ENCODE results near the gene F2.
"Not testable (repeated sequence)": the region's sequence is repeated elsewhere in the genome, so short reads cannot be mapped to it uniquely, and the experiment has no call there.

Gene F2

DNA sequence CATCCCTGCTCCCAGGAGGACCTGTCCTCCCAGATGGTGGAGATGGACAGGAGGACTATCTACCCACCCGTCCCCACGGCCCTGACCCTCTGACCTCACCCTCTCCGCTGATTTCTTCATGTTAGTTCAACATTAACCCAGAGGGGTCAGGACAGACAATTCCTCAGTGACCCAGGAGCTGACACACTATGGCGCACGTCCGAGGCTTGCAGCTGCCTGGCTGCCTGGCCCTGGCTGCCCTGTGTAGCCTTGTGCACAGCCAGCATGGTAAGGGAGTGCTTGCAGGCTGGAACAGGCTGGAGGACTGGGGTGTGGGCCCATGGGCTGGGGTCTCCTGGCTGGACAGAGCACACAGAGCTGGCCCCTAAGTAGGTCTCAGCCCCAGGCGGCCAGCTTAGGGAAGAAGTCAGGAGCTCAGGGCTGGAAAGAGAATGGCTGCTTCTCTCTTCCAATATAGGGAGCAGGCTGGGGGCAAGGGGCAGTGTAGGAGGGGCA is at the start of gene F2:
F2 (plus strand) TSS at position 166 of the 495 bp plus-strand sequence; CDS start at position 189, 23 bp downstream.
- no peak for DNase-seq (ENCODE audit: low read depth)

DNA sequence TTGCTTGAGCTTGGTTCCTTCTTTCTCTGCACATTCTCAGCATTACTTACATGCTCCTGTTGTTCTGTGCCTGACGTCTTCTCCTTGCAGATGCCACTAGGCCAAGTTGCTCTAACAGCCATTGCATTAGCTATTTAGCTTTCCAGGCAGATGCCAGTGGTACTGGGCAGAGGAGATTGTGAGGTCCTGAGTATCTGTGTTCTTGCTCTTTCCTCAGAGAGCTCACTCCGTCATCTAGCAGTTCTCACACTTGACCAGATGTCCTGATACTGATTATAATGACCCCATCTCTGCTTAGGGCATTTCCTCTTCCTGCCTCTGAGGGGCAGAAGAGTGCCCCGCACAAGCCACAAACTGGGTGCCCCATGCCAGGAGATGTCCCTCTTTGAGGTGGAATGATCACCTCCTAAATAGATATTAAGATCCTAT is 49.3 kb upstream of the F2 start:
- DNase-seq (ENCODE audit: low read depth): no peak

DNA sequence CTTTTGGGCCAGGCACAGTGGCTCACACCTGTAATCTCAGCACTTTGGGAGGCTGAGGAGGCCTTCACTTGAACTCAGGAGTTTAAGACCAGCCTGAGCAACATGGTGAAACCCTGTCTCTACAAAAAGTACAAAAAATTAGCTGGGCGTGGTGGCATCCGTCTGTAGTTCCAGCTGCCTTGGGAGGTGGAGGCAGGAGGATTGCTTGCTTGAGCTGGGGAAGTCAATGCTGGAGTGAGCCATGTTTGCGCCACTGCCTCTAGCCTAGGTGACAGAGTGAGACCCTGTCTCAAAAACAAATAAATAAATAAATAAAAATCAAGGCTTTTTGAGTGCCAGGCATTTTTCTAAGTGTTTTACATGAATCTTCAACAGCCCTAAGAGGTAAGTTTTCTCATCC is 48.5 kb upstream of the F2 start:
- DNase-seq (ENCODE audit: low read depth): not testable (repeated sequence)

DNA sequence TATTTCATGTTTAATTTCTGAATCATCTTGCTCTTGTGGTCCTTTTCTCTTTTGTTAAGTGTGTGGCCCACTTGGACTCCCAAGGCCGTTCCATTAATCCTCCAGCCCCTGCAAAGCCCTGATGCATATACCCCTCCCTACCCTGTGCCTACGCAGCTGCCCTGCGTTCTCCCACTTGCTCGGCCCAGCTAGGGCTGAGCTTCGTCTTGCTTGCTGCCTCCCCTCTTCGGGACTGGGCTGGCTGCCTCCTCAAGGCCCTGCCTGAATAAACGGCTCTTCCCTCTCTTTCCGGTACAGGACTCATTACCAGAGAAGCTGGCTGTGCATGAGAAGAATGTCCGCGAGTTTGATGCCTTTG is 47.1 kb upstream of the F2 start:
- no peak for DNase-seq (ENCODE audit: low read depth)

DNA sequence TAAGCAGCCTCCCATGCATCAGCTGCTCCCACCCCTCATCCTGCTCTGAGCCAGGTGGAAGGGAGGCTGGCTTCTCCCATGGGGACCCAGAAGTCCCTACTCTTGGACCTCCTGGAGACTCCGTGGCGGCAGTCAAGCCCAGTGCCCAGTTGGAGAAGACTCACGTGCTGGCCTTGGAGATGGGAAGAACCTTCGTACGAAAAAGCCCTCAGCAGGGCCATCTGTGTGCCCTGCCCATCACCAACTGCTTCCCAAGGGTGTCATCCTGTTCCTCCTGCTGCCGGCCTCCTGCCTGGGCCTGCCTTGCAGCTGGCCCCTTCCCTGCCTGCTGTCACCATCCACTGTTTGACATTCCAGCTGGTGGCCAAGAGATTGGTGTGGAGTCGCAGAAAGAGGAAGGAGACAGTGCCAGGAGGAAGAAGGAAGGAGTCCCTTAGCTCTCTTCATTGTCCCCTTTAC is 46.6 kb upstream of the F2 start:
- DNase-seq (ENCODE audit: low read depth): no peak

DNA sequence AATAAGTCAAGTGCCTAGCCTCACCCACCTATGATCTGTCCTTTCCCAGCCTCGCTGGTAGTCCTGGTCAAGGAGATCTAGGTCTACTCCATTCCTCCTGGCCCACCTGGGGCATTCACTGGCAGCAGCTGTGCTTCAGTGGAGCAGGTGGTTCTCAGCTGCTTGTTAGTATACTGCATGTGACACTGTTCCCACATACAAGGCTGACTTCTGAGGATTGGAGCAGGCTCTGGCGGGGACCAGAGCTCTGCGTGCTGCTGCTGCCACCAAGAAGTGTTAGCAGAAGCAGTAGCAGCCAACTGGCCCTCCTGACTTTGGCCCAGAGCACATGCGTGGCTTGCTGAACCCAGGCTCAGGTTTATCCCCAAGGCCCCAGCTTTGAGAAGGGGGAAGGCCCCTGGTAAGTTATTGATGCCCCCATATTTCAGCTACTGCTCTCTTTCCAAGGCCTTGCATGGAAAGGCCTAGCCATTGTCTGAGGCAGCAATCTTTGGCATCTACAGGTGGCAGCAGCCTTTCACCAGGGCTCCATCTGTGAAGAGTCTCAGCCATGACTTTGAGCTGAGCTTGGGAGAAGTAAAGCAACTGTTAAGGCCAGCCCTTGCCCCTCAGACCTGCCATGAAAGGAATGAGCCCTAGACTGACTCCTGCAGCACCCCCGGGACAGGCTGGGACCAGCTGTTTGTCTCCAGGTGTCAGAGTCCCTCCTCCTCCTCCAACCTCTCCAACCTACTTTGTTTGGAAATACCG is 45.1 kb upstream of the F2 start:
- no peak for DNase-seq (ENCODE audit: low read depth)

DNA sequence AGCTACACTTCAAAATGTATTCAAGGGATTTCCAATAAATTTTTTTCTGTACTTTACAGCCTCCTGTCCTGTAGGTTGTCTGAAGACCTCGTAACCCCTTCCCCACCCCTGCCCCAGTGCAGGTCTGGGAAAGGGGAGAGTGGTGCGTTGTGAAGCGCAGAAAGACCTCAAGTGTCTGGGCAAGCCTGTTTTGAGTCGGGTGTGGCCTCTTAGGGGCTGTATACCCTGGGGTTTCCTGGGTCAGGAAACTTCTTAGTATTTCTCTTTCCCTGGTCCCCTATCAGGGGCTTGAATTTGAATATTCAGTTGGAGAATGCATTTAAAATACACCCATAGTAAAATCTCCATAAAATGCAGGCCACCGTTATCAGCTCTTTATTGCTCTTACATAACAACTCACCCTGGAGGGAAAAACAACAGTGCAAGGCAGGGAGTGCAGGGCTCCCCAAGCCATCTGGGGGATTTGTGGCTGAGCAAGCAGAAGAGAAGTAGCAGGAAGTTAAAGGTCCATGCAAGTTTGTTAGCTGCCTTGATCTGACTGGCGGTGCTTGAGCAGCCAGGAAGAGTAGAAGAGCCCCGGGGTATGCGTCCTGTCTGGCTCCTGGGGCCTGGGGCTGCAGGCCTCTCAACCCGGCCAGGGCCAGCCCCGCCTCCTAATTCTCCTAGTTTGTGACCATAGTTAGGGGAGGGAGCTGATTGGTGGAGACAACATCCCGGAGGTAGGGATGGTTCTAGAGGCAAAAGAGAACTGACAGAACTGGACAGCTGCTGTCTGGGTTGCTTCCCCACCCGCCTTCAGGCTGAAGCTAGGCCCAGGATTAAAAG is 44.3 kb upstream of the F2 start:
- DNase-seq (ENCODE audit: low read depth): no peak

DNA sequence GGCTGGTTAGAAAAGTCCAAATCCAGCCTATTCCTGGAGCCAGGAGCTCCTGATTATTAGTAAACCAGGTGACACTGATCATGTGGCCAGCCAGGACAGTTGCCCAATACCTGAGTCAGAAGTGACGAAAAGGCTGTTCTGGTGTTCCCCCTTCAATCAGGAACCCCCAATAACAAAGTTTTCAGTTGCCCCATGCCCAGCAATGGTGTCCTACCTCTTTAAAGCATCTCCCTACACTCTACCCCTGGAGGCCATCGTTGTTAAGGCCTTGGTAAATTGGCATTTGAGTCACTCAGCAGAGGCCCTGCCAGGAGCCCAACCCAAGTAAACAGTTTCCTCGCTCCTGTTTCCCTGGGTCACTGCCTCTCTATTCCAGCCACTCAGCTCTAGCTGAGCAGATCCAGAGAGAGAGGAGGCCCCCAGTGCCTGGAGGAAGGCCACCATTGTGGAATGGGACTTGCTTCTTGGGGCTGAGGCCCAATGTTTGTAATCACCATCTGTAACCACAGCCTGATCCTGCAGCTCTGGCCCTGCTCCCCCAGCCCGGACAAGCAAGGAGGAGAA is 43.6 kb upstream of the F2 start:
- DNase-seq (ENCODE audit: low read depth): no peak

DNA sequence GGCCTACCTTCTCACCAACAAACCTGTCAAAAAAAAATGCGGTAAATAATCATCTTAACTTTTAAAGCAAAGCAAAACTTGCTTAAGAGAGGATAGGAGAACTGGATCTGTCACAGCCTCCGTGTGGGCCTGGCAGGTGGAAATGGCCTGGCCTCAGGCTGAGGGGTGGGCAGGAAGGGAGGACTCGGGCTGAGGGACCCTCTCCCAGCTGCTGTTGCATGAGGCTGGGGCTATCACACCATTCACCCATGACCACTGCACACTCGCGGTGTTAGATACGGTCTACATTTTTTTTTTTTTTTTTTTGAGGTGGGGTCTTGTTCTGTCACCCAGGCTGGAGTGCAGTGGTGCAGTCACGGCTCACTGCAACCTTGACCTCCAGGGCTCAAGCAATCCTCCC is 43.1 kb upstream of the F2 start:
- DNase-seq (ENCODE audit: low read depth): no peak

DNA sequence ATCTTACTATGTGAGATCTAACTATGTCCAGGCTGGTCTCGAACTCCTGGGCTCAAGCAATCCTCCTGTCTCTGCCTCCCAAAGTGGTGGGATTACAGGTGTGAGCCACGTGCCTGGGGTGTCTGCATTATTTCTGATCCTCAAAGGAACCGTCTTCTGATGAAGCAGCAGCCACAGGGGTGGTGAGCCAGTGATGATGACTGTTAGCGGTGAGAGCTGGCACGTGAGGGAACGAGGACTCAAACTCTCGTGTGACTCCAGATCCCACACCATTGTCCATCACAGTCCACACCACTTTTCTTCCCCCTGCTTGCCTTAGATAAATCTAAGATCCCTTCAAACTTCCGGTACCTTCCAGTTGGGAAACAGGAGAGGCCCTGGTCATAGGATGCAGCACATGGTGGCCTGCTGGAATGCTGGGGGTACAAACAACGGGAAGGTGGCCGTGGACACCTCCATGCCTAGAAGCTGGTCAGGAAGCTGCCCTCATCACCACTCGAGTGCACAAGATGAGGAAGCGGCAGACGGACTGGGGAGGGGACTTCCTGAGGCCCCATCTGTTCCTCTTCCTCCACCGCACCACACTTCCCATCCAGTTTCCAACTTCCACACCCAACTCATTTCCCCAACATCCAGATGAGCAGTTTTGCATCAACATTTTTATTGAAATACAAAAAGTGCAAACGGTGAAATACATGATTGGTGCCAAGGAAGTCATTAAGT is 42.4 kb upstream of the F2 start:
- DNase-seq (ENCODE audit: low read depth): no peak

DNA sequence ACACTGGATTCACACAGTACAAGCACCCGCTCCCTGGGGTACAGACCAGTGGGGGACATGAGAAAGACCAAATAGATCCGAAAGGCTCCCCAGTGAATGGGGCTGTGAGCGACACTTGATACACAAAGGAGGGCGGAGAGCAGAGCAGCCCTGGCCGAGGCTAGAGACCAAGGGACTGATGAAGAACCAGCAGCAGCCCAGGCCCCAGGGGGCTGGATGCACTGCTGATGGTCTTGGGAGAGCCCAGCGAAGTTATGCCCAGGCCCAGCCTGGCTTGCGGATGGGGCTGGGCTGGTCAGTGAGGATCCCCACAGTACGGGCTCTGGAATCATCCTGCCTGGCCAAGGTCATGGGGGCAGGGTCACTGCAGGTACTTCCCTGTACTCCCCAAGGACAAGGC is 41.8 kb upstream of the F2 start:
- DNase-seq (ENCODE audit: low read depth): no peak

DNA sequence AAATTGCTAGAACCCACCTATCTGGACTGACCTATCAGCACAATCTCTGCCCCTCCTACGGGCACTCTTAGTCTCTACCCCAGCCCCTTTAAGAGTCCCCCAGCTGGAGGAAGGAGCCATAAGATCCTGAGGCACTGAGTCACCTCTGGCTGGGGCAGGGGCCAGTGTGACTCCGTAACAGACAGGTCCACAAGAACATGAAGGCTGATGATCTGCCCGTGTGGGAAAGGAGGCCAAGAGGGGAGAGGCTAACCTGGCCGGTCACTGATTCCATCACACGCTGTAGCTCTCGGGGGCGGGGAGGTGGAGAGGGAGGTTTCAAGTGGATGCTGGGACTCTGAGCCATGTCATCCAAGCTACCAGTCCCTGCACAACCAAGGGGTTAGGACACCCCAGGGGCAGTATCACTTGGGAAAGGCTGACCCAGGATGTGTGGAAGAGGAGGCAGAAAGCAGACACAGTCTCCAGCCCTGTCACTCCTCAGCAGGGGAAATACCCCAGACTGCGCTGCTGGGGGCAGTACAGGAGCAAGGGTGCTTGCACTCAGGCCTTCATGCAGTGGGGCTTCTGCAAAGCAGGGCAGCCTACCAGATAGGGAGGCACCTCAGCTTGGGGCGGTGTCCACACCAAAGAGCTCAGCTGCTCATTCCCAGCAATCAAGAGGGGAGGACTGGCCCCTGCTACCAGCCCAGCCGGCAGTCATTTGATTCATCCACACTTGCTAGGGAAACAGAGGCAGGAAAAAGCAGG is 40.8 kb upstream of the F2 start:
- no peak for DNase-seq (ENCODE audit: low read depth)

DNA sequence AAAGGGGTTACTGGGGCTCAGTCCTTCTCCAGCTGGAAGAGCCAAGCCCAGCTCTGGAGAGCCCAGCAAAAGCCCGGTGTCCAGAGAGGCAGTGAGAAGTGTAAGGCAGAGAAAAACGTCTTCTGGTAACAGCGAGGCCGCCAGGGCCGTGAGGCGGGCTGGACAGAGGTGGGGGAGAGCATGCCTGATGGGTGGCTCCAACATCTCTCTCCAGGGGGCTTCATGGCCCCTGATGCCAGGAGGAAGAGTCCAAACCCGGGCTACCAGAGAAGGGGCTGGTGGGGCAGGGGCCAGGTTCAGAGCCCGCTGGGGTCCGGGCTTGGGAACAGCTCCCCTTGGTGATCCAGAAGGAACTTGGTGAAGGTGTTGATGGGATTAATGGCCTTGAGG is 40.3 kb upstream of the F2 start:
- DNase-seq (ENCODE audit: low read depth): no peak

DNA sequence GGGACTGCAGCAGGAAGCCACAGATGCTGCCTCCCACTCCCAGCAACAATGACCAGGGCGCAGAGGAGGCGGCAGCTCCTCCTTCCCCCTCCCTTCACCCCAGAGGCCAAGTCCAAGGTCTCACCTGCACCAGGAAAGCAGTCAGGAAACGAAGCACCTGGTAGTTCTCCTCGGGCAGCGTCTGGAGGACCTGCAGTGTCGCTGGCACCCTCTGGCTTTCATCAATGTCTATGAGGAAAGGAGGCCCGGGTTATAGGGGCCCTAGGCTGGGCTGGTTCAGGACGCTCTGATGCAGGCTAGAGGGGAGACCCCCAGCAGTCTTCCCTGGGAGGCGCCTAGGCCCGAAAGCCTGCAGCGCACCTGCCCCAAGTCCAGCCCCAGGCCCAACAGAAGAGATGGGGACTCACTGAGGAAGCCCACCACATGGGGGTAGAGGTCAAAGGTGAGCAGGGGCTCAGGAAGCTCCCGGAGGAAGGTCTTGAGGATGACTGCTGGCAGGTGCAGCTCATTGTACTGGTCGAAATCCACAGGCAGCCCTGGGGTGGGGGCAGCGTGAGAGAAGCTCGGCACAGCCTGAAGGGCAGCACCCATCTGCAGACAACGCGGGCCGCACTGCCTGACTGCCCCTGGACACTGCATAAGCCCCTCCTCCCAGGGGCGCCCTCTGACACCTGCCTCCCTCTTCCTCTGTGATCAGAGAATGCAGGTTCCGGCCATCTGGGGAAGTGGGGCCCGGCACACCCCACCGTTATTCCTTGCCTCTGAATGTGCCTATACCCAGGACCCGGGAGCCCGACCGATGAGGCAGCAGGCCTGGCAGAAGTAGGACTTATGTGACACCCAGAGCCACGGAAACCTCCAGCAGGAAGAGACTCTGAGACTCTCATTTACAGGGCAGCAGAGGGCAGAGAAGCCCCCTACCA is 39.5 kb upstream of the F2 start:
- DNase-seq (ENCODE audit: low read depth): no peak

DNA sequence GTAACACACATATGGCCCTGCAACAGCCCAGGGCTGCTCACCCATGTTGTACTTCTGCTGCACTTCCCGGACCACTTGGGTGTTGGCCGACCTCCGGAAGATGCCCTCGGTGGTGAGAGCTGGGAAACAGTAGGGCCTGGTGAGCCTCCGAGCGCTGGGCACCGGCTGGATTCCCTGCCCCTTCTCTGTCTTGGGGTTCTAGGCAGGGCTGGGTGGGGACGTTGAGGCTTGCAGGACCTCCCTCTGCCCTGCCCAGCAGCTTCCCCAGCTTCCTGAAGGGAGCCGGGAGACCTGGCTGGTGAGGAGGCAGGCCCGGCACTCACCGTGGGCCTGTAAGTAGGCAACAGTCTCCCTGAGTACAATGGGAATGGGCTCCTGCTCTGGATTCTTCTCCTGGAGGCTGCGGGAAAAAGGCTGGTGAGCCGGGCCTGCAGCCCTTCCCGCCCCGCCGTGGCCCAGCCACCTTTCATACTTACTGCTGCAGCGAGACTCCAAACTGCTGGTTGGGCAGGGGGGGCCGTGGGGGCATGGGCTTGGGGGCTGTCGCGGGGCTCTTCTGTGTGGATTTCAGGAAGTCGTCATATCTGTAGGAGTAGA is 38.8 kb upstream of the F2 start:
- DNase-seq (ENCODE audit: low read depth): no peak

DNA sequence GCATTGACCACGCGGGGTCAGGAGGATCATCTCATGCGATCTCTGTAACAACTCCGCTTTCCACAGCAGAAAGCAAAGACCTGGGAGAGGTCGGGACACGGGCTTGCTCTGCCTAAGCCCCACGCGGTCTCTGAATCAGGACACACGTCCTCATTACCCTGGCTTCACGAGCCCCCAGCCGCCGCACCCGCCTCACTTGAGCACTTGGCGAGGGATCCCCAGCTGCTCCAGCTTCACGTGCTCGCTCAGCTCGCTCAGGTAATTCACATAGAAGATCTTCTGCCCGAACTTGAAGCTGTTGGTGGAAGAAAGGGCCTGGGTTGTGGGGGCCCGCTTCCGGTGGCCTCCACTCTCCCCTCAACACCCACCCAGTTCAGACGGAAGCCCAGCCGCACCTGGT is 38.2 kb upstream of the F2 start:
- DNase-seq (ENCODE audit: low read depth): no peak

DNA sequence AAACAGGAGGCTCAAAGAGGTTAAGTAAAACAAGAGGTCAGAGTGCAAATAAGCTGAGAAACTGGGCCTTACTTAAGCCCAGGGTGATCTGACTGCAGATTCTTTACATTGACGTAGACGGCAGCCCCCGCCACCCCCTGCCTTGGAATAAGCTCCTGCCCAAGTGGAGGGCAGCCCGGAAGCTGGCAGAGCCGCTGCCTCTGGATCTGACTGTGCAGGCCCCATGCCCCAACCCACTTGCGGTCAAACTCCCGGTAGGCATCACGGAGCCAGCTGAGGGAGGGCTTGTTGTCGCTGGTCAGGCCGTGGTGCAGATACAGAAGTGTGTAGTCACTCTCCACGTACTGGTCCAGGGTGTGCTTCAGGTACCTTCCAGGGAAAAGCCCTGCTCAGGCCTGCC is 37.2 kb upstream of the F2 start:
- DNase-seq (ENCODE audit: low read depth): no peak

DNA sequence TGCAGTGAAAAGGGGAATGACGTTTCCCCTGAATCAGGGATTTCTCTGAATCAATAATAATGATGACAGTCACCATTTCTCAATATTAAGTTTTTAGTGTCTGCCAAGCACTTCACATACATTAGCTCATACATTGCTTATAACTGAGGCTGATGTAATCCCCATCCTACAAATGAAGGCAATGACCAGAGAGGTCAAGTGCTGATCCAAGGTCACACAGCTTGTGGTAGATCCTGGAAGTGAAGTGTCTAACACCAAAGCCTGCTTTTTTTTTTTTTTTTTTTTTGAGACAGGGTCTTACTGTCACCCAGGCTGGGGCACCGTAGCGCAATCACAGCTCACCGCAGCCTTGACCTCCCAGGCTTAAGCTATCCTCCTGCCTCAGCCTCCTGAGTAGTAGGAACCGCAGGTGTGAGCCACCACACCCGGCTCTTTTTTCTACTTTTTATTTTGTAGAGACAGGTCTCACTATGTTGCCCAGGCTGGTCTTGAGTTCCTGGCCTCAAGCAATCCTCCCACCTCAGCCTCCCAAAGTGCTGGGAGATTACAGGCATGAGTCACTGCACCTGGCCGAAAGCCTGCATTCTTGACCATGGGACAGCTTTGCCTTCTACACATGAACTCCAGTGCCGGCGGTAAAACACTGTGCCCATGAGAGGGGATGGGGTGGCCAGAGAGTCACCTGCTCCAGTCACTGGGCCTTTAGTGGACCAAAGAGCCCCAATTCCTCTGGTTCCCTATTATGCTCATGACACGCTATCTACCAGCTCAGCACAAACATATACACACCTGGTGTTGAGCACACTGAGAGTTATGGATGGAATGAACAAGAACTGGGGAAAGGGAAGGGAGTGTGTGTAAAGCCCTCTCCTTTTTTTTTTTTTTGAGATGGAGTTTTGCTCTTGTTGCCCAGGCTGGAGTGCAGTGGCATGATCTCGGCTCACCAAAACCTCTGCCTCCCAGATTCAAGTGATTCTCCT is 36.0 kb upstream of the F2 start:
- DNase-seq (ENCODE audit: low read depth): no peak

DNA sequence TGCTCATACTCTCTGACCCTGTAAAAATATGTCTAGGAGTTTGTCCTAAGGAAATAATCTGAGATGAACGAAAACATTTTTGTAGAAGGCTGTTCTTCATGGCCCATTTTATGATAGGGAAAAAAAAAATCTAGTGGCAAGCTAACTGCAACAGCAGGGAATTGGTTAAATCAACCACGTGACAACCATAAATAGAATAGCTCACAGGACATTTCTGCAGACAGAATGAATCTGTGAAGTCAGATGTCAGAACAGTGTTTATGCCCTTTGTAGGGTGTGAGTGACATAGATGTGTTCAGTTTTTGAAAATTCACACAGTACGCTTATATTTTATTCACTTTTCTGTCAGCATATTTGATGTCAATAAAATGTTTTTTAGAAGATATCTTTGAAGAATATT is 34.6 kb upstream of the F2 start:
- no peak for DNase-seq (ENCODE audit: low read depth)
